ENCODE data around the gene WRNIP1.

- TF ChIP-seq SNAI2 (CRISPR knock-in tag; IDR thresholded peaks at IDR 0.05) (no peak), TSHZ2 (CRISPR knock-in tag; IDR thresholded peaks at IDR 0.05) (no peak), TCF4 (CRISPR knock-in tag; IDR thresholded peaks at IDR 0.05; ENCODE audit: borderline replicate concordance) (no peak), ARNTL (CRISPR knock-in tag; IDR thresholded peaks at IDR 0.05; ENCODE audit: borderline replicate concordance, low read depth) (no peak), GLIS3 (CRISPR knock-in tag; IDR thresholded peaks at IDR 0.05) (no peak), CREB5 (CRISPR knock-in tag; IDR thresholded peaks at IDR 0.05; ENCODE audit: low read depth) (no peak), PATZ1 (CRISPR knock-in tag; IDR thresholded peaks at IDR 0.05; ENCODE audit: borderline replicate concordance) (no peak), ESRRG (CRISPR knock-in tag; IDR thresholded peaks at IDR 0.05) (no peak), ZNF565 (CRISPR knock-in tag; conservative IDR thresholded peaks at IDR 0.05; ENCODE audit: low read depth) (no peak), RARB (CRISPR knock-in tag; IDR thresholded peaks at IDR 0.05) (no peak), ZNF8 (CRISPR knock-in tag; IDR thresholded peaks at IDR 0.05) (no peak), ZFP30 (CRISPR knock-in tag; IDR thresholded peaks at IDR 0.05) (no peak)
Measured at GRCh38 chr6:2737885-2738284, 27.3 kb upstream of the WRNIP1 start.
